ENCODE measurements around the gene GNG3.

GRCh38 chr11:62712861-62713260, 5.4 kb downstream of the GNG3 start:
- TF ChIP-seq CTCF (IDR thresholded peaks at IDR 0.05 in 2 of 3, conservative IDR thresholded peaks at IDR 0.05 in 1 of 3; ENCODE audit: borderline replicate concordance in 1 of 3, insufficient read depth in 1 of 3, low read depth in 2 of 3, low read length in 2 of 3): no peak
- TF ChIP-seq POLR2AphosphoS5 (IDR thresholded peaks at IDR 0.05; ENCODE audit: low read depth, low read length): no peak
- no peak for TF ChIP-seq ZNF274 (IDR thresholded peaks at IDR 0.05; ENCODE audit: low read depth, low read length)
- TF ChIP-seq REST (IDR thresholded peaks at IDR 0.05; ENCODE audit: low read depth): no peak
- TF ChIP-seq POLR2A (IDR thresholded peaks at IDR 0.05; ENCODE audit: borderline replicate concordance, extremely low read depth, insufficient read depth, insufficient read length): no peak
- TF ChIP-seq ATF3 (IDR thresholded peaks at IDR 0.05): no peak
- TF ChIP-seq RAD21 (IDR thresholded peaks at IDR 0.05; ENCODE audit: low read depth): no peak

Data from HCT116 (cell line).